Thyroid gland (tissue), 4 donors: ENCODE results near the gene VRK1. TPM values are rescaled to one million over a fixed set of nuclear protein-coding genes. Genes with fewer than 3 reads are reported as not detected.

Source experiments
- DNase-seq, 2 donors: peaks; one replicate each; pipeline ENCODE4 v3.0.0-alpha.2; 2019
- H3K27ac ChIP-seq, 3 donors: fragments of 200-600 bp; sonication (generic); 1 replicate in 2 of 3; 2 replicates in 1 of 3; pipeline ENCODE4 v1.5.1; 2016 to 2019; ENCODE audit warnings: mild to moderate bottlenecking in 1 of 3, moderate library complexity in 1 of 3
- H3K27me3 ChIP-seq: fragments of 200-600 bp; sonication (generic); one replicate; pipeline ENCODE4 v1.5.1; 2019
- H3K36me3 ChIP-seq, 2 donors: fragments of 200-600 bp; sonication (generic); one replicate each; pipeline ENCODE4 v1.5.1; 2016 to 2019
- H3K4me1 ChIP-seq, 2 donors: fragments of 200-600 bp; sonication (generic); one replicate each; pipeline ENCODE4 v1.5.1; 2017 to 2019
- H3K4me3 ChIP-seq, 3 donors: fragments of 200-600 bp; sonication (generic); replicated peaks in 1 of 3; 1 replicate in 2 of 3; 2 replicates in 1 of 3; pipeline ENCODE4 v1.5.1; 2016; ENCODE audit warnings: mild to moderate bottlenecking in 1 of 3
- H3K9me3 ChIP-seq: fragments of 200-600 bp; sonication (generic); one replicate; pipeline ENCODE4 v1.5.1; 2017
- POLR2A ChIP-seq, 2 donors: fragments of 450-650 bp; IDR thresholded peaks; one replicate each; pipeline ENCODE4 v1.6.1; 2017; ENCODE audit warnings: antibody characterized with exemption in 2 of 2, mild to moderate bottlenecking in 2 of 2, moderate library complexity in 1 of 2
- WGBS, 2 donors: methylation state at CpG; one replicate each; pipeline ENCODE4 v1.1.5; 2017; 5-methylcytosine and 5-hydroxymethylcytosine counted together
- intact Hi-C: fragments of 100-400 bp; cut with DNase I; formaldehyde crosslinking; loops from one replicate; pipeline ENCODE4 v1.15.1; 2023
- total RNA-seq, 4 donors: library from RNA; depleted of rRNA; stranded (reverse); fragments of >200 nt; gene quantifications; one replicate each; pipeline ENCODE4 v1.2.3, GENCODE V29; 2016
- TF ChIP-seq, protein P1 (sequence below), 6 experiments: fragments of 200-600 bp in 3 of 6; fragments of 450-650 bp in 3 of 6; sonication (generic) in 3 of 6; IDR thresholded peaks; one replicate each; pipeline ENCODE4 v1.5.1; 2016 to 2019; ENCODE audit warnings: antibody characterized with exemption in 6 of 6, mild to moderate bottlenecking in 2 of 6, inconsistent platforms in 1 of 6, moderate library complexity in 1 of 6

The VRK1 gene
- total RNA-seq, 4 donors from 2014 or later: 10.1 to 44.4 (median 14.2) TPM

DNA sequence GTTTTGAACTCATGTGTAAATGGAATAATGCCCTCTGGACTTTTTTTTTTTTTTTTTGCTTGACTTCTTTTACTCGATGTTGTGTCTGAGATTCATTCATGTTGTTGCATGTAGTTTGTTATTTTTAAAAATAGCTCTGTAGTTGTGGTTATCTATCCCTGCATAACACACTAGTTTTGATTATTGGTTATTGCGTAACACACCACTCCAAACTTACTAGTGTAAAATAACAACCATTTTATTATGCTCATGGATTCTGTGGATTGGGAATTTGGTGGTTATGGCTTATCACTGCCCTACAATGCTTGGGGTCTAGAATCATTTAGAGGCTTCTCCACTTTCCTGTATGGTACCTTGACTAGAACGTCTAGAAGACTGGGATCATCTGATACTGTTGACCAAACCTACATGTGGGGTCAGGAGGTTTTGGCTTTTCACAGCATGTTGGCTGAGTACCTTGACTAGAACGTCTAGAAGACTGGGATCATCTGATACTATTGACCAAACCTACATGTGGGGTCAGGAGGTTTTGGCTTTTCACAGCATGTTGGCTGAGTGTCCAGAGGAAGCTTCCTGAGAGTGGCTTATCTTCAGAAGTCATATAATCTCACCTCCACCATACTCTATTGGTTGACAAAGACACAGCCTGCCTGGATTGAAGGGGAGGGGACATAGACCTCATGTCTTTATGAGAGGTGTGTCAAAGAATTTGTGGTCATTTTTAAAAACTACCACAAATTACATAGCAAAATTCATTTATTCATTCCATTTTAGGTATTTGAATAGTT lies 11.6 kb downstream of the VRK1 start:
- Histone ChIP-seq H3K4me1 (no peaks in the 10 kb centered on the region), H3K27ac (no peak overlapping the region), H3K27me3 (no peaks in the 10 kb centered on the region), H3K9me3 (no peaks in the 10 kb centered on the region), H3K4me3 (no peak overlapping the region), H3K36me3 (no peaks in the 10 kb centered on the region)
- intact Hi-C loops: no loop called here
- TF ChIP-seq, protein P1, sequence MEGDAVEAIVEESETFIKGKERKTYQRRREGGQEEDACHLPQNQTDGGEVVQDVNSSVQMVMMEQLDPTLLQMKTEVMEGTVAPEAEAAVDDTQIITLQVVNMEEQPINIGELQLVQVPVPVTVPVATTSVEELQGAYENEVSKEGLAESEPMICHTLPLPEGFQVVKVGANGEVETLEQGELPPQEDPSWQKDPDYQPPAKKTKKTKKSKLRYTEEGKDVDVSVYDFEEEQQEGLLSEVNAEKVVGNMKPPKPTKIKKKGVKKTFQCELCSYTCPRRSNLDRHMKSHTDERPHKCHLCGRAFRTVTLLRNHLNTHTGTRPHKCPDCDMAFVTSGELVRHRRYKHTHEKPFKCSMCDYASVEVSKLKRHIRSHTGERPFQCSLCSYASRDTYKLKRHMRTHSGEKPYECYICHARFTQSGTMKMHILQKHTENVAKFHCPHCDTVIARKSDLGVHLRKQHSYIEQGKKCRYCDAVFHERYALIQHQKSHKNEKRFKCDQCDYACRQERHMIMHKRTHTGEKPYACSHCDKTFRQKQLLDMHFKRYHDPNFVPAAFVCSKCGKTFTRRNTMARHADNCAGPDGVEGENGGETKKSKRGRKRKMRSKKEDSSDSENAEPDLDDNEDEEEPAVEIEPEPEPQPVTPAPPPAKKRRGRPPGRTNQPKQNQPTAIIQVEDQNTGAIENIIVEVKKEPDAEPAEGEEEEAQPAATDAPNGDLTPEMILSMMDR (IDR thresholded peaks at IDR 0.05): no peak
- no peak for TF ChIP-seq POLR2A (IDR thresholded peaks at IDR 0.05)
- DNase-seq: no peak
- WGBS, 2 donors: 90 to 95% methylated on average over 4 of the region's 4 CpGs

- H3K27ac ChIP-seq: no peak overlapping the region
- 50 to 88% methylated on average over 2 of the region's 2 CpGs for WGBS, 2 donors
- no peaks in the 10 kb centered on the region for H3K4me1 ChIP-seq
- H3K4me3 ChIP-seq: no peak overlapping the region
- intact Hi-C loops: no loop called here
- no peaks in the 10 kb centered on the region for H3K9me3 ChIP-seq
- H3K36me3 ChIP-seq: no peaks in the 10 kb centered on the region
- H3K27me3 ChIP-seq: no peaks in the 10 kb centered on the region
- no peak for TF ChIP-seq POLR2A (IDR thresholded peaks at IDR 0.05)
- TF ChIP-seq, protein P1 (IDR thresholded peaks at IDR 0.05): no peak
- no peak for DNase-seq
Measured at GRCh38 chr14:96811265-96811664, 14.1 kb downstream of the VRK1 start.

GRCh38 chr14:96811985-96812667 lies 14.9 kb downstream of the VRK1 start:
- TF ChIP-seq, protein P1 (IDR thresholded peaks at IDR 0.05): no peak
- TF ChIP-seq POLR2A (IDR thresholded peaks at IDR 0.05): no peak
- Histone ChIP-seq H3K27ac (no peak overlapping the region), H3K9me3 (no peaks in the 10 kb centered on the region)

GRCh38 chr14:96816281-96816680 lies 19.1 kb downstream of the VRK1 start:
- no peaks in the 10 kb centered on the region for H3K36me3 ChIP-seq
- no peak for DNase-seq
- no peak overlapping the region for H3K4me3 ChIP-seq
- intact Hi-C loops: no loop called here
- H3K9me3 ChIP-seq: no peaks in the 10 kb centered on the region
- no peak for TF ChIP-seq POLR2A (IDR thresholded peaks at IDR 0.05)
- TF ChIP-seq, protein P1 (IDR thresholded peaks at IDR 0.05): no peak
- H3K4me1 ChIP-seq: no peaks in the 10 kb centered on the region
- no peak overlapping the region for H3K27ac ChIP-seq
- no peaks in the 10 kb centered on the region for H3K27me3 ChIP-seq
- WGBS, 2 donors: 92 to 95% methylated on average over 3 of the region's 3 CpGs

More at GRCh38 chr14:96811985-96812667, 14.9 kb downstream of the VRK1 start:
- H3K4me3 ChIP-seq: no peak overlapping the region
- H3K27me3 ChIP-seq: no peaks in the 10 kb centered on the region
- intact Hi-C loops: no loop called here
- H3K4me1 ChIP-seq: no peaks in the 10 kb centered on the region
- H3K36me3 ChIP-seq: no peaks in the 10 kb centered on the region
- WGBS, 2 donors: 80 to 83% methylated on average over 3 of the region's 3 CpGs
- no peak for DNase-seq
